GM12865 (cell line): ENCODE measurements around the gene TNK1.
"Not testable (repeated sequence)": the region's sequence is repeated elsewhere in the genome, so short reads cannot be mapped to it uniquely, and the experiment has no call there.

Source experiments
- DNase-seq: peaks from one replicate; pipeline ENCODE4 v3.0.0; 2010; ENCODE audit warnings: low read depth
- H3K4me3 ChIP-seq: 2 replicates; pipeline ENCODE4 v1.5.1; 2011; ENCODE audit warnings: mild to moderate bottlenecking, low read depth, low read length, control low read depth
- CTCF ChIP-seq: IDR thresholded peaks from 2 replicates; pipeline ENCODE4 v1.5.1; 2011; ENCODE audit warnings: low read length, control low read depth, low read depth, inconsistent platforms; ENCODE audit not compliant: insufficient read depth; ENCODE audit errors: missing control alignments

The TNK1 gene

GRCh38 chr17:7356756-7357155 is 24.1 kb upstream of the TNK1 start:
- no peak for DNase-seq
- no peak overlapping the region for H3K4me3 ChIP-seq
- no peak for TF ChIP-seq CTCF

- no peak overlapping the region for H3K4me3 ChIP-seq
- no peak for DNase-seq
- TF ChIP-seq CTCF: no peak
Observed at GRCh38 chr17:7357381-7357780, 23.5 kb upstream of the TNK1 start.

GRCh38 chr17:7361906-7362305 is 19.0 kb upstream of the TNK1 start:
- no peak for DNase-seq
- TF ChIP-seq CTCF: no peak
- no peak overlapping the region for H3K4me3 ChIP-seq

- no peak for DNase-seq
- no peak for TF ChIP-seq CTCF
- H3K4me3 ChIP-seq: no peak overlapping the region
Observed at GRCh38 chr17:7363311-7363710, 17.6 kb upstream of the TNK1 start.

GRCh38 chr17:7365963-7366362 is 14.9 kb upstream of the TNK1 start:
- DNase-seq, H3K4me3 ChIP-seq: not testable (repeated sequence)

- TF ChIP-seq CTCF: no peak
- DNase-seq: no peak
- no peak overlapping the region for H3K4me3 ChIP-seq
Observed at GRCh38 chr17:7367083-7367482, 13.8 kb upstream of the TNK1 start.

- no peak for TF ChIP-seq CTCF
- H3K4me3 ChIP-seq: no peak overlapping the region
- no peak for DNase-seq
Observed at GRCh38 chr17:7367918-7368598, 12.8 kb upstream of the TNK1 start.

GRCh38 chr17:7368599-7368994 is 12.3 kb upstream of the TNK1 start:
- not testable (repeated sequence) for DNase-seq, H3K4me3 ChIP-seq
